GM18861 (cell line): ENCODE data around the gene MYCN.
"Not testable (repeated sequence)": the region's sequence is repeated elsewhere in the genome, so short reads cannot be mapped to it uniquely, and the experiment has no call there.

ENCODE experiments used
- ATAC-seq: cut with Tn5 transposase; IDR thresholded peaks from one replicate; pipeline ENCODE4 v1.9.1; 2021; ENCODE audit not compliant: unreplicated experiment

The MYCN gene

DNA sequence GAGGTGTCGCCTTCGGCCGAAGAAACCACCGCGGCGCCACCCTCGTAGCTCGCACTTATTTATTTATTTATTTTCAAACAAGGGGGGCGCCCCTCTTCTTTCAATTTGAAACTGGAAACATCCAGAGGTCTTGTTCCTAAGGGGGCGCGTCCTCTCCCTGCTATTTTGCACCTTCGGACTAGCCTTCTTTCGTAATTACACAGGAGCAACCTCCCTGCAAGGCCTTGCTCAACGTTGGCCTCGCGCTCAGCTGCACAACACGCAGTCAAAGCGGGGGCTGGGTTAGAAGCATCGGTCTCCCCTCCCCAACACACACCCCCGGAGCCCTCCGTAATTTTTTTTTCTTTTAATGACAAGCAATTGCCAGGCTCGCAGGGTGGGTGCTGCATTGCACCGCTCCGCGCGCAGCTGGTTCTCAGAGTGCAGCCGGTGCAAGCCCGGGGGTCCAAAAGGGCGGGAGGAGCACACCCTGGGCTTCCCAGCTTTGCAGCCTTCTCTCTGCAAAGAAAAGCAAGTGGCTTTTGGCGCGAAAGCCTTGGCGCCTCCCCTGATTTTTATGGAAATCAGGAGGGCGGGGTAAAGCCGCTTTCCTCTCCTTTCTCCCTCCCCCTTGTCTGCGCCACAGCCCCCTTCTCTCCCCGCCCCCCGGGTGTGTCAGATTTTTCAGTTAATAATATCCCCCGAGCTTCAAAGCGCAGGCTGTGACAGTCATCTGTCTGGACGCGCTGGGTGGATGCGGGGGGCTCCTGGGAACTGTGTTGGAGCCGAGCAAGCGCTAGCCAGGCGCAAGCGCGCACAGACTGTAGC is at the start of gene MYCN:
Gene MYCN (plus strand): TSS at position 697 of the 807 bp plus-strand sequence. CDS start 1,515 bp downstream, outside the sequence.
- no peak for ATAC-seq

DNA sequence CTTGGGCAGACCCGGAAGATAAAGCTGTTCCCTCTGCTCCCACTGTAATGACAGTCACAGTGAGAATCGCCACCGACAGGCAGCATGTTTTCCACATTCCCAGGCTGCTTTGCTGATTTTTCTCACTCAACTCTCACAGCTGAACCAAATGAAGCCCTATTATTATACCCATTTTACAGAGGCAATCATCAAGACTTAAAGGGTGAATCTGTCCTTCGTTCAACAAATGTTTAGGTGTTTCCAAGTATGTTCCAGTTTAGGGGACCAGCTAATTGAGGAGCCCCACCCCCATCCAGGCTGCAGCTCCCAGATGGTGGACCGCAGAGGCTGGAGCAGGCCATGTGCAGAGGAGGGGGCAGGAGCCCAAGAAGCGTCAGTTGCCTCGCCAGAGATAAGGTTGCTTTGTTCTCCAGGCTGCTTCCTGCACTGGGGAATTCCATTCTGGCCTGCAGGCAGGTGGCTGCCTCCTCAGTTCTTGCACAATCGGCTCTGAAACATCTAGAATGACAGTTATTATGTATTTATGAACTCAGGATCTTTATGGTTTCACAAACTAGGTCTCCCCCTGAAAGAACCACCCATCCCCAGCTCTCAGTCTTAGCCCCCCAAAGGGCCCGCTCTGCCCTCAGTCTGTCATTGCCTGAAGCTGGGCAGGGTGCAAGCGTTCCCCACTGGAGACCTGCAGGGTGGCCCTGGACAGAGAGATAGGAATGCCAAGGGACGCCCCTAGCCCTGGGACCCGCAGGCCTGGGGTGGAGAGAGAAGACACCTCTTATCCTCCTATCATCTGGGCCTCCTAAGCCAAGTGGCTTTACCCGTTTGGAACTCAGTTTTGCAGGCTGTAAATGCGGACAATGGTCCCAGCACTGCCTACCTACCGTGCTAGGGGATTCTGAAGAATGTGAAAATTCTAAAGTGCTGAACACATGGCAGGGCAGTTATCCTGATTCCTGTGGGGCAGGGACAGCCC is 49.1 kb upstream of the MYCN start:
- ATAC-seq = no peak

DNA sequence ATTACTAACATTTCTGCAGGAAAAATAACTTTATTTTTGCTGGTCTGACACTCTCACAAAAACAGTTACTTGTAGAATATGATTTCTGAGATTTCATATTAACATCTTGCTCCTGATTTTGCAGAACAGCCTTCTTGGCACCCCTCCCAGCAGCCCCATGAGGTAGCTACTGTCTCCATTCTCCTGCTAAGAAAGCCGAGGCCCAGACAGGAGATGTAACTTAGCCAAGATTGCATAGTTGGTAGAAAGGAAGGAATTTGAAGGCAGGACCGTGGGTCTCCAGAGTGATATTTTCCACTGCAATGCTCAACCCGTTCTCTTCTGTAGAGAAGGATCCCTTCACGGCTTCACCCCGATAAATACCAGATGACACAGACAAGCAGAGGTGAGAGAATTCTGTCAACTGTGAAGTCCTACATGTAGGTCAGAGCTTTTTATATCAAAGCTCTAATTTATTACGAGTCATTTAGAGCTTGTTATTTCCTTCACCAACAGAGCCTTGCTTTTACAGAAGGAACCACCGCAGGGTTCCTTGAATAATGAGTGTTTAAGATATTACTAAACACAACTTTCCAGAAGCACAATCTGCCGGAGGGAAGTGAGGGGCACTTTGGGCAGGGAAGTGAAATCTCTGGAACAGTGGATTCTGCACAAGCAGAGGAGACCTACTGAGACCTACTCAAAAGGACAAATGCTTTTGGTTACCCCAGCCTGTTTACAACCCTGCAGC is 48.0 kb upstream of the MYCN start:
- no peak for ATAC-seq

DNA sequence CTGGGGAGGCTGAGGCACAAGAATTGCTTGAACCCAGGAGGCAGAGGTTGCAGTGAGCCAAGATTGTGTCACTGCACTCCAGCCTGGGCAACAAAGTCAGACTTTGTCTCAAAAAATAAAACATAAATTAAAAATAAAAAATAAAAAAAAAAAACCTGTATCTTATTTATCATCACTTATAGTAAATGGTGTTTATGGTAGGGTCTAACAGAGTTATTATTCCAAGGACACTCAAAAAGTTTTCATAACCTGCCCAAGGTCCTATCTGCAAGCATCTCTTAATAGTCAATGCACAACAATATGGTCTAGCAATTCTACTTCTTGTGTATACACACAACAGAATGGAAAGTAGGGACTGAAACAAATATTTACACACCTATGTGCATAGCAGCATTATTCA is 47.3 kb upstream of the MYCN start:
- ATAC-seq = no peak

DNA sequence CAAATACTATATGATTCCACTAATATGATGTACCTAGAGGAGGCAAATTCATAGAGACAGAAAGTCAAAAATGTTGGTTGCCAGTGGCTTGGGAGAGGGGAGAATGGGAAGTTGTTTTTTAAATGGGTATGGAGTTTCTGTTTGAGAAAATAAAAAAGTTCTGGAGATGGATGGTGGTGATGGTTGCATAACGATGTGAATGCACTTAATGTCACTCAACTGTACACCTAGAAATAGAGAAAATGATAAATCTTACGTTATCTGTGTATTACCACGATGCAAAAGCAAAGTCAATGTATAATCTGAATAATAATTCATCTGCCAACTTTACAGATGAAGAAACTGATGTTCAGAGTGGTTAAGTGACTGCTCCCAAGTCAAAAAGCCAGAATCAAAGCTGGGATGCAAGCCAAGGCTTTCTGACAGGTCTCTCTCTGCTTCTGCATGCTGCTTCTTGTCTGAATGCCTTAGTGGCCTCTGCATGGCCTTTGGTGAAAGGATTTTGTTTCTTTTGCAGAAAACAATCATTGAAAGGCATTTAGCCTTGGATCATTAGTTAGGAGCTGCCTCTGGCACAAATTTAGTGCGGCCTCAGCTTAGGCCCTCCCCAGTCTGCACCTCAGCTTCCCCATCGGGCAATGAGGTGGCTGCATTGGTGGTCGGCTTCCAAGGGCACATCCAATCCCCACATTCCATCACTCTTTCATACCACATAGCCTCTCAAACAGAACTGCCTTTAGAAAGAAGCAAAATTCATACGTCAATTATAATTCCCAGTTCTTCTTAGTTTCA is 46.5 kb upstream of the MYCN start:
- no peak for ATAC-seq

DNA sequence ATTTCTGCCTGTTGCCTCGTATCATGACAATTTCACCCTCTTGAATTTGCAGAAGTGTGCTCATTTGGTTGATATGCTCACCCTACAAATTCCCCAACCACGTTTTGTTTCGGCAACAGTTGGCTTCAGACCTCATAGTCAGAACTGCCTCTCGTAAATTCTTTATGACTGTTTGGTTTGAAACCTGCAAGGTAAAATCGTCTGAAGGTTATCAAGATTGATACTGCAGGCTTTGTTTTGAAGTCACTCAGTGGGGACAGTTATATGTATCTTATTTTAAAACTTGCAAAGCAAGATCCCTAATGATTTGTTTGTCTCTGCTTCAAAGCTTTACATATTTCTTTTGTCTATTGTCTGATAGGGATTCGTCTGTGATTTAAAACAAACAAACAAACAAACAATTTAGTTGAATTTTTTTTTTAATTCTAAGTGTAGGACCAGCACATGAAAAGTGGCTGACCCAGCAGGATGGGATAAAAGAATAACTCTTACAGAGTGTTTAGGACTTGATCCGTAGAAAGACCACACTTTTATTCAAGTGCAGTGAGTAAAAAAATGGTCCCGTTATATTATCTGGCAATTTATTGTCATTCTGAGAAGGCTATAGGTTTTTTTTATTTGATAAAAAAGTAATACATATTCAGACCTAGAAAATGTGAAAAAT is 45.7 kb upstream of the MYCN start:
- no peak for ATAC-seq

DNA sequence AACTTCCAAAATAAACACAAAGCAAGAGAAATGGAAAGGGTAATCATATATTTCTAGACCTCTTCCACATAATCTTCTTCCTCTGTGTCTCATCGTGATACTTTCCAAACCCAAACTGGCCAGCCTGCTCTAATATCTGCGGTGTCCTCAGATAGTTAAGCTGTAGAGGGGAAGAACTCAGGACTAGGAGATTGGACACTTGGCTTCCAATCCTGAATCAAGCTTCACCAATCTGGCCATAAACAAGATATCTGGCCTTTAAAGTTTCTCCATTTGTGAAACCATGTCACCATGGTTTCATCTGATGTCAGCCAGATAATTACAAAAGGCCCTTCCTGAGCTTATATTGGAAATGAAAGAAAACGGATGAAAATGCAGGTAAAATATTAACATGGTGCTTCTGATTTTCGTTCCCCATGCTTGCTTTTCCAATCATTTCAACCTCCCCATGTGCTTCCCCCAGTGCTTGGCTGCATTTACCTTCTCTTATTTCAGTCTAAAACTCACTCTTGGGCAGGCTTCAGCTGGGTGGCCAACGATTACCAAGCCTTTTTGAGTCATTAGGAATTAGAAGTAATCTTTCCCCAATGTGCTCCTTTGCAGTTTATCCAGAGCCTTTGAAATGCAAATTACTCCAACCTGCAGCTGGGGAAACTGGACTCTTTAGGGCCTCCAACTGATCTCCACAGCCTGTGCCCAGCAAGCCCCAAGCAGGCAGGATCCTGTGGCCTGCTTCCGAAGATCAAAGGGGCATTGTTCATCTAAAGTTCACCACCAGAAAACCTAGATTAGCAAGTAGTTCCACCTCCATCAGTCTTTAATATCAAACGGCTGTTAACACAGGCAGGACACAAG is 44.5 kb upstream of the MYCN start:
- no peak for ATAC-seq

DNA sequence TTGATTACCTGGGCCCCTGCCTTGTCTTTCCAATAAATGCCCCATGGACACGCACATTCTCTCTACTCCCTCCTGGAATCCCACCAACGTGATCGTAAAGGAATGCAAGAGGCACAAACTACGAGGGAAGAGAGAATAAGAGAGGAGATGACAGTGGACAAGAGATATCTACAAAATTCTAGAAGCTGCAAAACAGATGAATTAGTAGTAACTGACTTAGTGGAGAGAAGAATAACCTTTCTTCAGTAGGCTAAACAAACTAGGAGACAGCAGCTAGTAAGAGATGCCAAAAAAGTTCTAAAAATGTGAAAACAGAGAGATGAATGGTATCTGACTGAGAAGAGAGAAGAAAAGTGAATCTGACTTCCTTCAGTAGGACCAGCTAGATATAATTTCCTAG is 43.5 kb upstream of the MYCN start:
- no peak for ATAC-seq

DNA sequence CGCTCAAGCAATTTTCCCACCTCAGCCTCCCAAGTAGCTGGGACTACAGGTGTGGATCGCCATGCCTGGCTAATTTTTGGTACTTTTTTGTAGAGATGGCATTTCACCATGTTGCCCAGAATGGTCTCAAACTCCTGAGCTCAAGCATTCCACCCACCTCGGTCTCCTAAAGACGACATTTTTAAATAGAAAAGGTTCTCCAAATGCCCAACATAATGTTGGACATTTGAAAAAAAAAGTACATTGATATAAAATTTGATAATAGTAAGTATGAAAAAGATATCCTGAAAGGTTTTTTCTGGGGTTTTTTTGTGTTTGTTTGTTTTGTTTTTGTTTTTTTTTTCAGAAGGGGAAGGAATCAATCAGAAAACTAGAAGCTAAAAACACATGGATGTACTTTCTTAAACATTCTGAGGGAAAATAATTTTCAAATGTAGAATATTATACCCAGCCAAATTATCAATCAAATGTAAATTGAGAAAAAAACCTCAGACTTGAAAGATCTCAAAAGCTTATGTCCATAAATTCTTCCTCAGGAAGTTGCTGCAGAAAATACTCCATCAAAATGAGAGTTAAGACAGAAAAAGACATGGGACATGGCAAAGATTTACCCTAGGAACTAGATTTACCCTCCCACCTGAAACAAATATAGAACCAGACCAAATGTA is 42.8 kb upstream of the MYCN start:
- ATAC-seq = no peak

DNA sequence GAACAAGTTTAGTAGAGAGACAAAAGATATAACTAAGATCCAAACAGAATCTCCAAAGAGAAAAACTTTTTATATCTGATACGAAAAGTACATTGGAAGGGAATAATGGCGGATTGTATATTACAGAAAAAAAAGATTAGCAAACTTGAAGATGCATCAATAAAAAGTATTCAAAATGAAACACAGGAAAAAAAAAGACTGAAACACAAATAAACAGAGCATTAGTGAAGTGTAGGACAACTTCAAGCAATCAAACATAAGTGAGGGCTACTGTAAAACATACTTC is 41.1 kb upstream of the MYCN start:
- ATAC-seq = no peak

DNA sequence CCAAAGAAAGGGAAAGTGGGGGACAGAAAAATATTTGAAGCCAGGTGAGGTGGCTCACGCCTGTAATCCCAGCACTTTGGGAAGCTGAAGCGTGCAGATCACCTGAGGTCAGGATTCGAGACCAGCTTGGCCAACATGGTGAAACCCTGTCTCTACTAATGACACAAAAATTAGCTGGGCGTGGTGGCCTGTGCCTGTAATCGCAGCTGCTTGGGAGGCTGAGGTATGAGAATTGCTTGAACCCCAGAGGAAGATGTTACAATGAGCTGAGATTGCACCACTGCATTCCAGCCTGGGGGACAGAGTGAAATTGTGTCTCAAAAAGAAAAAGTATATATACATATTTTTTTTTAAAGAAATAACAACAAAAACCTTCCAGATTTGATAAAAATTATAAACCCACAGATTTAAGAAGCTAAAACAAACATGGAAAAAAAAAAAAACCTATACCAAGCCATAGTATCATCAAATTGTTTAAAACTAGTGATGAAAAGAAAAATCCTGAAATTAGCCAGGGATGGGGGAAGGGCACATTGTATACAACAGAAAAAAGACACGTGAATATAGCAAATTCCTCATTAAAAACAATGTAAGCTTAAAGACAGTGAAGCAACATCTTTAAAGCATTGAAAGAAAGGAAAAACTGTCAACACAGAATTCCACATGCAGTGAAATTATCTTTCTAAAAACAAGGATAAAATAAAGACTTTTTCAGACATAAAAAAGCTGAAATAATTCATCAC is 40.4 kb upstream of the MYCN start:
- no peak for ATAC-seq

DNA sequence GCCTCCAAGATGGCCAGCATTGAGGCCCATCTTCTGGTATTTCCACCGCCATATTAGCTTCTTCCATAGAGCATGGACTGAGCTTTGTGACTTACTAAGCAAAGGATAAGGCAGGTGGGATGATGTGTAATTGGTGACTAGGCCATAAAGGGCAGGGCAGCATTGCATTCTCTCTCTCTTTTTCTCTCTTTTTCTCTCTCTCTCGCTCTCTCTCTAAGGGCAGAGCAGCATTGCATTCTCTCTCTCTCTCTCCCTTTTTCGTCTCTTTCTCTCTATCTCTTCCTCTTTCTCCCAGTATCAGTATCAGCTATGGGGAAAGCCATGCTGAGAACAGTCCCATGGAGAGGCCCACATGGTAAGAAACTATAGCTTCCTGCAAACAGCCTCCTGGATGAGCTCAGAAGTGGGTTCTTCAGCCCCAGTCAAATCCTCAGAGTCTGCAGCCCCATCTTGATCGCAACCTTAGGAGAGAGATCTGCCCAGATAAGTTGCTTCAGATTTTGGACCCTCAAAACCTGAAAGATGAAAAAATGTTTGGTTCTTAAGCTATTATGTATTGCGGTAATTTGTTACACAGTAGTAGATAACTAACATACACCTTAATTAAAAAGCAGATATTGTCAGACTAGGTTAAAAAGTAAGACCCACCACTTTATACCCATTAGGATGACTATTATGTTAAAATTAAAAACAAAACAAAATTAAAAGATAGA is 39.1 kb upstream of the MYCN start:
- no peak for ATAC-seq

DNA sequence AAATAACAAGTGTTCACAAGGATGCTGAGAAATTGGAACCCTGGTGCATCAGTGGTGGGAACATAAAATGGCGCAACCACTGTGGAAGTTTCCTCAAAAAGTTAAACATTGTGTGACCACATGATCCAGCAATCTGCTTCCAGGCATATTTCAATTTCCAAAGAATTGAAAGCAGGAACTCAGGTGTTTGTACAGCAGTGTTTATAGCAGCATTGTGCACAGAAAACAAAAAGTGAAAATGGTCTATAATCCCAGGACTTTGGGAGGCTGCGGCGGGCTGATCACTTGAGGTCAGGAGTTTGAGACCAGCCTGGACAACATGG is 38.6 kb upstream of the MYCN start:
- no peak for ATAC-seq

DNA sequence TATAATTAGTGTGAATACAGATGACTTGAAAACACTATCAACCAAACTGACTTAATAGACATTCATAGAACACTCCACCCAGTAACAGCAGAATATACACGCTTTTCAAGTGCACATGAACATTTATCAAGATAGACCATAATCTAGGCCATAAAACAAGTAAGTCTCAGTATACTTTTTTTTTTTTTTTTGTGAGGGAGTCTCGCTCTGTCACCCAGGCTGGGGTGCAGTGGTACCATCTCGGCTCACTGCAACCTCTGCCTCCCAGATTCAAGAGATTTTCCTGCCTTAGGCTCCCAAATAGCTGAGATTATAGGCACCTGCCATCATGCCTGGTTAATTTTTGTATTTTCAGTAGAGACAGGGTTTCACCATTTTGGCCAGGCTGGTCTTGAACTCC is 36.4 kb upstream of the MYCN start:
- not testable (repeated sequence) for ATAC-seq

DNA sequence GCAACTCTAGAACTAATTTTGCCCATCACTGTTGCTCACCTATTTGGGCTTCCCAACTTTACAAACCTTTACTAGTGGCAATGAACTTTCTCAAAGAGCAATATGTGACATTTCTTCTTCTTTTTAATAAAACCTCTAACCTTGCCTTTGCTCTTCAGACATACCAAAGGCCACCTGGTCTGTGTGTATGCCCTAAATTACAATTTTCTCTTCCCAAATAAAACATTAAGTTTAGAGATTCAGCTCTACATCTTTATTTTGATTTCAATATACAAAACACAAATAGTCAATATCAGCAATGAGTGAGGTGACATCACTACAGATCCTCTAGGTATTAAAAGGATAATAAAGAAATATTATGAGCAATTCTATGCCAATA is 35.1 kb upstream of the MYCN start:
- no peak for ATAC-seq

DNA sequence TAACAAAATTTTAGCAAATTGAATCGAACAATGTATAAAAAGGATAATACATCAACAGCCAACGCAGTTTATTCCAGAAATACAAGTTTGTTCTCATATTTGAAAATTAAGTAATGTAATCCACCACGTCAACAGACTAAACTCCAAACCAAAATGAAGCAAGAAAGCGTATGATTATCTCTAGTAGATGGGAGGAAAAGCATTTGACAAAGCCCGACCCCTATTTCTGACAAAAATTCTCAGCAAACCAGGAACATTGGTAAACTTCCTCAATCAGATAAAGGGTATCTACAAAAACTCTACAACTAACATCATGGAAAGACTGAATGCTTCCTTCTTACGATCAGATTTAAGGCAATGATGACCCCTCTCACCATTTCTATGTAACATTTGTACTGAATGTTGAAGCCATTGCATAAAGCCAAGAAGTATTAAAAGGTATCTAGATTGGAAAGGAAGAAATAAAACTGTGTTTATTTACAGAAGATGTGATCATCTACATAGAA is 34.3 kb upstream of the MYCN start:
- no peak for ATAC-seq

DNA sequence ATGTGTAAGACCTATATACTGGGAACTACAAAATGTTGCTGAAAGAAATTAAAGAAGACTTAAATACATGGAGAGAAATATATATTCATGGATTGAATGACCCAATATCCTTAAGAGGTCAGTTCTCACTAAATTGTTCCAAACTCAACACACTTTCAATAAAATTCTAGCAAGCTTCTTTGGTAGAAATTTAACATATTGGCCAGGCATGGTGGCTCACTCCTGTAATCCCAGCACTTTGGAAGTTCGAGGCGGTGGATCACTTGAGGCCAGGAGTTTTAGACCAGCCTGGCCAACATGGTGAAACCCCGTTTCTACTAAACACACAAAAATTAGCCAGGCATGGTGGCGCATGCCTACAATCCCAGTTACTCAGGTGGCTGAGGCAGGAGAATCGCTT is 33.6 kb upstream of the MYCN start:
- no peak for ATAC-seq
